ENCODE data around the gene DYNLT1. TPM values are rescaled to one million over a fixed set of nuclear protein-coding genes. Genes with fewer than 3 reads are reported as not detected.
A peak's percentile ranks its signal among the peaks of the same experiment; 100 is the strongest.

Gene DYNLT1
- total RNA-seq, 1 experiment from 2014 or later, result 19.9 TPM

DNA sequence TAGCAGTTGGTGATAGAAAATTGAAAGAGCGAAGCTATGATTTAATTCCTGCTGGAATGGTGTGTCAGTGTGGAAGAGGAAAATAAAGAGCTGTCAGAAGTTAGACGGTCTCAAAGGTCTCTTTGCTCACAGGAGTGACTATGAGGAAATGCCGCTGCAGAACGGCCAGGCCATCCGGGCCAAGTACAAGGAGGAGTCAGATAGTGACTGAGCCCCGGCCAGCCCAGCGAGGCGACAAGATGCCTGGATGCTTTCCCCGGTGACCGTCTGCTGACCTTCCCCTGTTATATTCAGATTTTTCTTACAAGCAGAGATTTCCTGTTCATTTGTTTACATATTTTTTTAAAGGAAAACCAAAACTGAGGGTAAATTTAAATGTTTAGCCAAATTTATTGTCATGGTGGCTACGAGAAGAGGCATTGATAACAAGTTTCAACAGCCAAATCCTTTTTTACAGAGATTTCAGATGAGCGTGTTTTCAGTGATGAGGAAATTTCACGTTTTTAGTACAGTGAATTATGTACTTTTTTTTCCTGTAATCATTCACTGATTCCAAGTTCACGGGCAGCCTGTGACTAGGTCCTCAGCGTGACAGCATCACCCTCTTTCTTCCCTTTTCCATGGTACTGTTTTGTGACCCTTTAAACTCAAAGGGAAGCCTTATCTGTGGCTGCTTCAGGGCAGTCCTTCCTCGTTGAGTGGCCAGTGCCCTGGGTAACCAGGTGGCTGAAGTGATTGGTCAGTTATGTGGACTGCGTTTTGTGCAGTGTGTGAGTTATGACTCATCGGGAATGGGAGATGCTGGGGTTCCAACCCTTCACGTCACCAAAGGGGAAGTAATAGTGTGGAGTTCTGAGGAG lies 12.6 kb downstream of the DYNLT1 start:
- H3K9ac ChIP-seq (ENCODE audit: low read length), result no peak overlapping the region
- no peaks in the 10 kb centered on the region for H3K9me2 ChIP-seq (replicated peaks; ENCODE audit: insufficient read depth, low read length)

DNA sequence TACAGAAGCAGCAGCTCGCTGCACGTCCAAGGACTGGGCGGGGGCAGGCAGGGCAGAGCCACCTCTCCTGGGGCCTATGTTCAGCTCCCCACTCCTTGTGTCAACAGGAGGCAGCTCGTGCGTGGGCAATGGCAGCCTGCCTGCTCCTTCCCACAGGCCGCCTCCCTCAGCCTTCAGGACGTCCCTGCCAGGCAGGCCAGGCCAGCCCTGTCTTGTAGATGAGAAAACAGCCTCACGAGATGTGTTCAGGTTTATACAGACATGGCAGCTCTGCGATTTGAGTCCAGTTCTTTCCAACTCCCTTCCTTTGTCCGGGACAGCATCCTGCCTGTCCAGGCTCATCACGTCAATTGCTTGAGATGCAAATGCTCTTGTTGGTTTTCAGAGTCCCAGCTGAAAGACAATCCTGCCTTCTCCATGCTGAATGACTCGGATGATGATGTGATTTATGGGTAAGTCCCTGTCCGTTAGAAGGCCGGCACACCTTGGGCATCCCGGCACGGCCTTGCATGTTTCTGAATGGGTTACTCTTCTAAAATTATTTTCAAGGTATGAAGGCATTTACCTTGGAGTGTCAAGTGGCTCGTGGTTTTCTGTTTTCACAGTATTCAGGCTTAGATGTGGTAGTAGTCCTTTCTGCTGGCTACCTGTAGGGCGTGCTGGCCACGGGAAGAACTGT lies 13.5 kb downstream of the DYNLT1 start:
- Histone ChIP-seq H3K9me3 (ENCODE audit: low read length) (no peaks in the 10 kb centered on the region), H3K36me3 (ENCODE audit: insufficient read depth, low read length) (peaks cover 19% of the 10 kb centered on the region; the same call in 1 of the 2 replicates), H3K79me2 (ENCODE audit: low read length) (no peaks in the 10 kb centered on the region), H3K27ac (ENCODE audit: low read length) (no peak overlapping the region), H4K20me1 (ENCODE audit: insufficient read depth, low read depth, low read length) (no peaks in the 10 kb centered on the region), H3K9ac (ENCODE audit: low read length) (no peak overlapping the region), H3K27me3 (ENCODE audit: low read length) (no peaks in the 10 kb centered on the region), H3K9me2 (replicated peaks; ENCODE audit: insufficient read depth, low read length) (no peaks in the 10 kb centered on the region), H3K4me1 (ENCODE audit: low read length) (peaks cover 6% of the 10 kb centered on the region), H3K4me3 (ENCODE audit: low read length) (no peak overlapping the region), H3K4me2 (ENCODE audit: low read depth, low read length, poor library complexity, severe bottlenecking) (no peak overlapping the region), H2AFZ (ENCODE audit: low read length) (no peak overlapping the region)
- no peak for DNase-seq

More for the DNA sequence above, 12.6 kb downstream of the DYNLT1 start:
- Histone ChIP-seq H3K36me3 (ENCODE audit: insufficient read depth, low read length) (peaks cover 25% of the 10 kb centered on the region), H3K27me3 (ENCODE audit: low read length) (no peaks in the 10 kb centered on the region), H2AFZ (ENCODE audit: low read length) (no peak overlapping the region), H3K4me3 (ENCODE audit: low read length) (no peak overlapping the region), H4K20me1 (ENCODE audit: insufficient read depth, low read depth, low read length) (no peaks in the 10 kb centered on the region), H3K79me2 (ENCODE audit: low read length) (peaks cover 4% of the 10 kb centered on the region; the same call in 1 of the 2 replicates), H3K27ac (ENCODE audit: low read length) (no peak overlapping the region), H3K4me1 (ENCODE audit: low read length) (peaks cover 6% of the 10 kb centered on the region), H3K4me2 (ENCODE audit: low read depth, low read length, poor library complexity, severe bottlenecking) (no peak overlapping the region), H3K9me3 (ENCODE audit: low read length) (no peaks in the 10 kb centered on the region)
- DNase-seq, result no peak

DNA sequence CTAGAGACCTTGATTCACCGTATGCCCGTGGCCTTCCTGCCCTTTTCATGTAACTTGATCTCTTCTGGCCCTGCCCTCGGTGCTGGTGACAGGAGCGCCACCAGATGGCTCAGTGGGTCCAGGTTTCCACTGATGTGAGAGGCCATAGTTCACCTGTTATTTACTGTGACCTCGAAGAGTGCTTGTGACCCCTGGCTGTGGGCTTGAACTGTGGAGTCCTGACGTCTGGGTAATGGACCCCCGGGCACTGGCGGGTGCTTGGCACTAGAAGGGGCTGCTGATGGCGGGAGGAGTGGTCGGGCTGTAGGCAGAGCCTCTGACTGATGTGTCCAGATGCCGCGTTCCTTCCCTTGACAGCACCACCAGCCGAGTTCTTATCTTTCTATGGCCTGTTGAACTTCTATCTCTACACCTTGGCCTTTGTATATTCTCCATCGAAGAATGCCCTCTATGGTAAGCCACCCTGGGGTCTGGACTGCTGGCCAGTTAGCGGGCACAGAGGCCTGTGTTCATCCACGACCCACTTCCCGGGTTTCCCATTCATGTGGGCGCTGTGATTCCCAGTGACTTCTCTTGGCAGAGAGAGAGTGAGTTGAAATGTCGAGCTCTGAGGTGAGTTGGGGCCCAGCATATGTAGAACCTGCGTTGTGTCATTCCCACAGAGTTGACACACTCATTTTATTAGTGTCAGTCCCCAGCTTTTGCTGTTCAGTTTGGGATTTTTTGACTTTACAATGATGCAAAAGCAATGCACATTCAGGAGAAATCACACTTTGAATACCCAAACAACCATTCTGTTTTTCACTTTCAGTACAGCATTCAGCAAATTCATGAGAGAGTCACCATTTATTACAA lies 14.9 kb downstream of the DYNLT1 start:
- no peak overlapping the region for H3K4me2 ChIP-seq (ENCODE audit: low read depth, low read length, poor library complexity, severe bottlenecking)
- H3K9me2 ChIP-seq (replicated peaks; ENCODE audit: insufficient read depth, low read length), result no peaks in the 10 kb centered on the region
- H4K20me1 ChIP-seq (ENCODE audit: insufficient read depth, low read depth, low read length), result no peaks in the 10 kb centered on the region
- peak; percentile 72 for DNase-seq
- H3K9ac ChIP-seq (ENCODE audit: low read length), result no peak overlapping the region
- no peak overlapping the region for H3K4me3 ChIP-seq (ENCODE audit: low read length)
- no peaks in the 10 kb centered on the region for H3K79me2 ChIP-seq (ENCODE audit: low read length)
- no peak overlapping the region for H2AFZ ChIP-seq (ENCODE audit: low read length)
- peaks cover 17% of the 10 kb centered on the region; the same call in 1 of the 2 replicates for H3K36me3 ChIP-seq (ENCODE audit: insufficient read depth, low read length)
- H3K27me3 ChIP-seq (ENCODE audit: low read length), result no peaks in the 10 kb centered on the region
- H3K4me1 ChIP-seq (ENCODE audit: low read length), result peaks cover 6% of the 10 kb centered on the region
- H3K27ac ChIP-seq (ENCODE audit: low read length), result no peak overlapping the region
- no peaks in the 10 kb centered on the region for H3K9me3 ChIP-seq (ENCODE audit: low read length)

DNA sequence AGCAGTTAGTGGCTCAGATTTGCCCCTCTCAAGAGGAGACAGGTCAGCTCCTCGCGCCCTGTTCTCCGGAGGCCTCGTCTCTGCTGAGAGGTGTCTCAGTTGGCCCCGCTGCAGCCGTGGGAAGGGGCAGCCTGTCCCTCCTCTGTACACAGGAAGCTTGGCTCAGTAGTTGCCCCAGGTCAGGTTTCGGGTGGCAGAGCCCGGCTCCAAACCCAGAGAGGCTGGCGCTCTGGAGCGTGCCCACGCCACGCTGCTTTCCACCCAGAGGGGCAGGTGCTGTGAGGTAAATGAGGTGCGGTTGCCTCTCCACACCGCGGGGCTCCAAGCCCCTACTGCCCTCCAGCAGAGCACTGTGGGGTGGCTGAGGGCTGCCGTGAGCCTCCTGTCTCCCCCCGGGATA lies 16.0 kb downstream of the DYNLT1 start:
- DNase-seq, result no peak
- Histone ChIP-seq H3K9ac (ENCODE audit: low read length) (no peak overlapping the region), H3K9me3 (ENCODE audit: low read length) (no peaks in the 10 kb centered on the region), H2AFZ (ENCODE audit: low read length) (no peak overlapping the region), H3K4me1 (ENCODE audit: low read length) (peaks cover 6% of the 10 kb centered on the region), H4K20me1 (ENCODE audit: insufficient read depth, low read depth, low read length) (no peaks in the 10 kb centered on the region), H3K27ac (ENCODE audit: low read length) (no peak overlapping the region), H3K4me3 (ENCODE audit: low read length) (no peak overlapping the region), H3K36me3 (ENCODE audit: insufficient read depth, low read length) (peaks cover 12% of the 10 kb centered on the region; the same call in 1 of the 2 replicates), H3K4me2 (ENCODE audit: low read depth, low read length, poor library complexity, severe bottlenecking) (no peak overlapping the region), H3K79me2 (ENCODE audit: low read length) (no peaks in the 10 kb centered on the region), H3K9me2 (replicated peaks; ENCODE audit: insufficient read depth, low read length) (no peaks in the 10 kb centered on the region), H3K27me3 (ENCODE audit: low read length) (no peaks in the 10 kb centered on the region)

DNA sequence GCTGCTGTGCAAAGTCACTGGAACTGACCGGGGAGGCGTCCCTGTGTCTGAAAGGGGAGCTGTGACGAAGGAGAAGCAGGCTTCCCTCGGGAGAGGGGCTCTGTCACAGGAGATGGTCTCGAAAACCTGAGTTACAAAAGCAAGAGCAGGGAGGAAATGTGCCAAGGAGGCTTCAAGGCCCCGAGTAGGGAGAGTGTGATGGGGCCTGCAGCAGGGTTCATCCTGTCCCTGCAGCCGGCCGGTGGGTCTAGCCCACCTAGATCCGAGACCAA lies 16.7 kb downstream of the DYNLT1 start:
- DNase-seq, result no peak
- Histone ChIP-seq H2AFZ (ENCODE audit: low read length) (no peak overlapping the region), H3K27ac (ENCODE audit: low read length) (no peak overlapping the region), H3K4me1 (ENCODE audit: low read length) (peaks cover 6% of the 10 kb centered on the region), H3K27me3 (ENCODE audit: low read length) (no peaks in the 10 kb centered on the region), H3K9me2 (replicated peaks; ENCODE audit: insufficient read depth, low read length) (no peaks in the 10 kb centered on the region), H3K4me2 (ENCODE audit: low read depth, low read length, poor library complexity, severe bottlenecking) (no peak overlapping the region), H3K9me3 (ENCODE audit: low read length) (no peaks in the 10 kb centered on the region), H3K79me2 (ENCODE audit: low read length) (no peaks in the 10 kb centered on the region), H3K36me3 (ENCODE audit: insufficient read depth, low read length) (peaks cover 12% of the 10 kb centered on the region; the same call in 1 of the 2 replicates), H3K9ac (ENCODE audit: low read length) (no peak overlapping the region), H3K4me3 (ENCODE audit: low read length) (no peak overlapping the region), H4K20me1 (ENCODE audit: insufficient read depth, low read depth, low read length) (no peaks in the 10 kb centered on the region)

DNA sequence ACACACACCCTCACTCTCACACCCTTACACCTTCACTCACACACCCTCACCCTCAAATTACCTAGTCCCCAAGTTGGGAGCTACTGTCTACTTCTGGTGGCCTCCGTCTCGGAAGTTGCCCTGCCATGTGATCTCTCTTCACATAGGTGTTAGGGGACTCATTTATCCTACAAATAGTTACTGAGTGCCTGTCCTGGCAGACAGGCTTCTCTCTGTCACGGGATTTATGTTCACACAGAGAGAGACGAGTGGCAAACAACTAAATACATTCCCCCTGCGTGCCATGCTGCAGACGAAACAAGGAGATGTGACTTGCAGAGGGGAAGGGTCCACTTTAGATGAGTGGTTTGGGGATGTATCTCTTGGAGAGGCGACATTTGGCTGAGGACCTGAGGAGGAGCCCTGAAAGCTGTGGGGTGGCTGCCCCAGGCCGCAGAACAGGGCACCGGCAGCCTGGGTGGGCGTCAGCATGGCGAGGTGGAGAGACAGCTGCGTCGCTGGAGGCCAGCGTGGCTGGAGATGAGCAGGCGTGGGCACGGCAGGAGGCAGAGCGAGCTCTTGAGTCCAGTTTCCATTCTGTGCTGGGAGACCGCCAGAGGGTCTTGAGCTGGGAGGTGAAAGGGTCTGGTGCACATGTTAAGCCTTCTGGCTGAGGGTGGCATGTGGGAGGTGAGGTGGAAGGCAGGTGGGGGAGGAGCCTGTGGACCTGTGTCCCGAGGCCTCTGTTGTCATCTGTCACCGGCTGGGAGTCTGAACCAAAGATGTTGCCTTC lies 17.2 kb downstream of the DYNLT1 start:
- Histone ChIP-seq H3K9me3 (ENCODE audit: low read length) (no peaks in the 10 kb centered on the region), H3K27ac (ENCODE audit: low read length) (no peak overlapping the region), H3K4me2 (ENCODE audit: low read depth, low read length, poor library complexity, severe bottlenecking) (no peak overlapping the region), H3K4me3 (ENCODE audit: low read length) (no peak overlapping the region), H3K79me2 (ENCODE audit: low read length) (no peaks in the 10 kb centered on the region), H3K9me2 (replicated peaks; ENCODE audit: insufficient read depth, low read length) (no peaks in the 10 kb centered on the region), H3K4me1 (ENCODE audit: low read length) (peaks cover 6% of the 10 kb centered on the region), H4K20me1 (ENCODE audit: insufficient read depth, low read depth, low read length) (no peaks in the 10 kb centered on the region), H3K9ac (ENCODE audit: low read length) (no peak overlapping the region), H2AFZ (ENCODE audit: low read length) (no peak overlapping the region), H3K27me3 (ENCODE audit: low read length) (no peaks in the 10 kb centered on the region), H3K36me3 (ENCODE audit: insufficient read depth, low read length) (peaks cover 12% of the 10 kb centered on the region; the same call in 1 of the 2 replicates)
- DNase-seq, result no peak

DNA sequence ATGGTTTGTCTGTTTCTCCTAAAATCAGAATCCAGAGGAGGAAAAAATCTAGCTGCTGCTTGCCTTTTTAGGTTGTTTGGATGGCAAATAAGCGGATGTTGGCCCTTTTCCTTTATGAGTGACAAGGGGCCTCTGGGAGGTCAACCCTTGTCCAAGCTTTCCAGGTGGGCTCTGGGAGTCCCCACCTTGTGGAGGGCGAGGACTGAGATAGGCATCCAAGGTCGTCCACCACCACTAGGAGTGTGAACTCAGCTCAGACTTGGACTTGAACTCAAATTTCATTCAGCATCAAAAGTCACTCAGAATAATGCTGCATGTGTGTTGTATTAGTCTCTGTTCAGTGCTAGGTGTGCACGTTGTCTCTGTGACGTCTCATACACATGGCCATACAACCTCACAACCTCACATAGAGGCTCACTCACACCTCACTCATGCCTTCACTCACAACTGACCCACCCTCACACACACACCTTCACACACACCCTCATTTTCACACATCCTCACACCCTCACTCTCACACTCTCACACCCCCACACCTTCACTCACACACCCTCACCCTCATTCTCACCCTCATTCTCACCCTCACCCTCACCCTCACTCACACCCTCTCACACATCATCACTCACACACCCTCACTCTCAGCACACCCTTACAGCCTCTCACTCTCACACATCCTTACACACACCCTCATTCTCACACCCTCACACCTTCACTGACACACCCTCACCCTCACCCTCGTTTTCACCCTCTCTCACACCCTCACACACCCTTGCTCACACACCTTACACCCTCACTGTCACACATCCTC lies 18.0 kb downstream of the DYNLT1 start:
- no peak overlapping the region for H3K9ac ChIP-seq (ENCODE audit: low read length)
- no peak overlapping the region for H2AFZ ChIP-seq (ENCODE audit: low read length)
- no peak overlapping the region for H3K4me3 ChIP-seq (ENCODE audit: low read length)
- DNase-seq, result no peak
- no peak overlapping the region for H3K27ac ChIP-seq (ENCODE audit: low read length)
- H3K36me3 ChIP-seq (ENCODE audit: insufficient read depth, low read length), result peaks cover 12% of the 10 kb centered on the region; the same call in 1 of the 2 replicates
- H3K9me3 ChIP-seq (ENCODE audit: low read length), result no peaks in the 10 kb centered on the region
- no peaks in the 10 kb centered on the region for H4K20me1 ChIP-seq (ENCODE audit: insufficient read depth, low read depth, low read length)
- peaks cover 6% of the 10 kb centered on the region for H3K4me1 ChIP-seq (ENCODE audit: low read length)
- H3K9me2 ChIP-seq (replicated peaks; ENCODE audit: insufficient read depth, low read length), result no peaks in the 10 kb centered on the region
- no peak overlapping the region for H3K4me2 ChIP-seq (ENCODE audit: low read depth, low read length, poor library complexity, severe bottlenecking)
- H3K27me3 ChIP-seq (ENCODE audit: low read length), result no peaks in the 10 kb centered on the region
- no peaks in the 10 kb centered on the region for H3K79me2 ChIP-seq (ENCODE audit: low read length)

Data from Karpas-422 (cell line).